NT2/D1 (cell line): ENCODE results near the gene ALG14.

Experiments used
- SUZ12 ChIP-seq: IDR thresholded peaks from 2 replicates; pipeline ENCODE4 v1.6.1; 2011; ENCODE audit not compliant: insufficient read length, insufficient read depth; ENCODE audit errors: extremely low read depth
- YY1 ChIP-seq: IDR thresholded peaks from 2 replicates; pipeline ENCODE4 v1.6.1; 2011; ENCODE audit not compliant: insufficient read length, insufficient read depth
- ZNF274 ChIP-seq: IDR thresholded peaks from 2 replicates; pipeline ENCODE4 v1.6.1; 2011; ENCODE audit warnings: mild to moderate bottlenecking, low read depth, low read length

DNA sequence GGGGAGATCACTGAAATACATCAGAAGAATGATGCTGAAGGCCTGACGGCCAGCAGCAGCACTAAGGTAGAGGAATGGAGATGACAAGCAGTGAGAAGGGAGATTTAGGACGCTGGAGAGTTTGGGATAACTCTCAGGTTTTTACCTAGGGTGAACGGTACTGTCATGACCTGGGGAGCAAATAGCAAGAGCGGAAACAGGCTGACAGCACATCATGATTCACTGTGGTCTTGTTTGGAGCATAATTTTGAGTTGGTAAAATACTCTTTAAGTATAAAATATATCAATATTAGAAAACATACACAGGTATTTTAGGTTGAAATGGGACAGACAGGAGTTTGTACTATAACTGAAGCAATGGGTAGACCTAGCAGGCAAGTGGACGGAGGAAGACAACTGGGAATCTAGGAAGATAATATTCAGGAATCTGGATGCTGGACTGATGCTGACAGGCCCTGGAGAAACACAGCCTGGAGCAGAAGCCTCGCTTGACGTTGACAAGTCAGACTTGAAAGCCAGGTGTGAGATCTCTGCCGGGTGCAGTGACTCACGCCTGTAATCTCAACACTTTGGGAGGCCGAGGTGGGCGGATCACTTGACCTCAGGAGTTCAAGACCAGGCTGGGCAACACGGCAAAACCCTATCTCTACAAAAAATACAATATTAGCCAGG, 33.3 kb downstream of the ALG14 start:
- no peak for TF ChIP-seq SUZ12
- TF ChIP-seq ZNF274, result no peak
- no peak for TF ChIP-seq YY1
